K562 (cell line): ENCODE data around the gene GYS1.
"Not testable (repeated sequence)": the region's sequence is repeated elsewhere in the genome, so short reads cannot be mapped to it uniquely, and the experiment has no call there.

Experiments used
- CCNT2 ChIP-seq: IDR thresholded peaks from 2 replicates; pipeline ENCODE4 v1.6.1; 2011; ENCODE audit warnings: borderline replicate concordance, low read depth, mild to moderate bottlenecking, moderate library complexity, mixed read lengths, low read length; ENCODE audit not compliant: insufficient read length; ENCODE audit errors: extremely low read depth
- EGR1 ChIP-seq: fragments of 450-650 bp; conservative IDR thresholded peaks from 2 replicates; pipeline ENCODE4 v1.6.1; 2017; ENCODE audit warnings: mild to moderate bottlenecking
- KDM5B ChIP-seq: fragments of 200-600 bp; sonication (generic); IDR thresholded peaks from 2 replicates; pipeline ENCODE4 v1.6.1; 2012; ENCODE audit warnings: low read depth, mild to moderate bottlenecking, moderate library complexity, low read length, control low read depth, inconsistent platforms; ENCODE audit not compliant: insufficient replicate concordance
- POLR2AphosphoS5 ChIP-seq: IDR thresholded peaks from 2 replicates; pipeline ENCODE4 v1.6.1; 2011; ENCODE audit warnings: mild to moderate bottlenecking, low read depth, low read length, moderate library complexity; ENCODE audit not compliant: control insufficient read depth, insufficient read depth
- SRF ChIP-seq, 2 experiments: fragments of 250-450, 450-650 bp in 1 of 2; sonication (Bioruptor Pico) in 1 of 2; sonication (generic) in 1 of 2; formaldehyde crosslinking; IDR thresholded peaks; 2 replicates each; pipeline versions ENCODE4 v1.5.0 to v1.5.1; 2020 to 2022; ENCODE audit warnings: mild to moderate bottlenecking in 1 of 2, missing genetic modification reagents in 1 of 2
- TCF7L2 ChIP-seq: fragments of 150-350 bp; IDR thresholded peaks from 2 replicates; pipeline ENCODE4 v1.6.1; 2016; ENCODE audit warnings: low read depth, mild to moderate bottlenecking, low read length, moderate library complexity
- ZFP36 ChIP-seq: fragments of 150-350 bp; IDR thresholded peaks from 2 replicates; pipeline ENCODE4 v1.6.1; 2018; ENCODE audit warnings: low read length, low read depth; ENCODE audit not compliant: partially characterized antibody
- TF ChIP-seq, protein P1 (sequence below), 2 experiments: fragments of 450-650 bp in 1 of 2; sonication (generic) in 1 of 2; formaldehyde crosslinking; conservative IDR thresholded peaks; 2 replicates each; pipeline versions ENCODE4 v1.4.0 to v1.8.1; 2020 to 2022; ENCODE audit warnings: mild to moderate bottlenecking in 1 of 2, missing genetic modification reagents in 1 of 2
- TF ChIP-seq, protein P2 (sequence below): fragments of 250-450 bp; sonication (Bioruptor Pico); IDR thresholded peaks from 2 replicates; pipeline ENCODE4 v1.5.1; 2021; ENCODE audit warnings: mild to moderate bottlenecking
- TF ChIP-seq, protein P3 (sequence below): sonication (generic); formaldehyde crosslinking; IDR thresholded peaks from 2 replicates; pipeline ENCODE4 v1.9.0; 2022; ENCODE audit warnings: mild to moderate bottlenecking, missing genetic modification reagents
- TF ChIP-seq, protein P4 (sequence below): sonication (generic); formaldehyde crosslinking; IDR thresholded peaks from 2 replicates; pipeline ENCODE4 v1.8.0; 2022; ENCODE audit warnings: mild to moderate bottlenecking, missing genetic modification reagents, borderline replicate concordance
- TF ChIP-seq, protein P5 (sequence below): fragments of 450-650 bp; formaldehyde crosslinking; IDR thresholded peaks from 2 replicates; pipeline ENCODE4 v1.4.0; 2022; ENCODE audit warnings: missing genetic modification characterization

DNA sequence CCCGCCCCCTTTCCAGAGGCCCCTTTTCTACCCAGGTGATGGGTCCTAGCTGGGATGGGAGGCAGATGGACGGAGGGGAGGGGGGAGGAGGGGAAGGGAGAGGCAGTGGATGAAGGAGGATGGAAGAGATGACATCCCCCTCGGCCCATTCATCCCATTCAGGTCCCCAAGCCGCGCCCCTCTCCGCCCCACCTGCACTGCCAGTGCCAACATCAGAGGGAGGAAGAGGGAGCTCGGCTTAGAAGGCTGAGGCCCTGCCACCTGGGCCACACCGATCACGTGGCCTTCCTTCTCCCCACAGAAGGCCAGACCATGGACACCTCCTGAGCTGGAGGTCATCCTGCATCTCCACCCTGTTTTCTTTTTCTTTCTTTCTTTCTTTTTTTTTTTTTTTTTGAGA is 35.6 kb upstream of the GYS1 start:
- TF ChIP-seq, protein P1, sequence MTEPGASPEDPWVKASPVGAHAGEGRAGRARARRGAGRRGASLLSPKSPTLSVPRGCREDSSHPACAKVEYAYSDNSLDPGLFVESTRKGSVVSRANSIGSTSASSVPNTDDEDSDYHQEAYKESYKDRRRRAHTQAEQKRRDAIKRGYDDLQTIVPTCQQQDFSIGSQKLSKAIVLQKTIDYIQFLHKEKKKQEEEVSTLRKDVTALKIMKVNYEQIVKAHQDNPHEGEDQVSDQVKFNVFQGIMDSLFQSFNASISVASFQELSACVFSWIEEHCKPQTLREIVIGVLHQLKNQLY (CRISPR knock-in tag; conservative IDR thresholded peaks at IDR 0.05) = not testable (repeated sequence)
- TF ChIP-seq, protein P2, sequence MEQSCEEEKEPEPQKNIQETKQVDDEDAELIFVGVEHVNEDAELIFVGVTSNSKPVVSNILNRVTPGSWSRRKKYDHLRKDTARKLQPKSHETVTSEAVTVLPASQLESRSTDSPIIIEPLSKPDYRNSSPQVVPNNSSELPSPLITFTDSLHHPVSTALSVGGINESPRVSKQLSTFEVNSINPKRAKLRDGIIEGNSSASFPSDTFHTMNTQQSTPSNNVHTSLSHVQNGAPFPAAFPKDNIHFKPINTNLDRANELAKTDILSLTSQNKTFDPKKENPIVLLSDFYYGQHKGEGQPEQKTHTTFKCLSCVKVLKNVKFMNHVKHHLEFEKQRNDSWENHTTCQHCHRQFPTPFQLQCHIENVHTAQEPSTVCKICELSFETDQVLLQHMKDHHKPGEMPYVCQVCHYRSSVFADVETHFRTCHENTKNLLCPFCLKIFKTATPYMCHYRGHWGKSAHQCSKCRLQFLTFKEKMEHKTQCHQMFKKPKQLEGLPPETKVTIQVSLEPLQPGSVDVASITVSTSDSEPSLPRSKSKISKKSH (CRISPR knock-in tag) = not testable (repeated sequence)
- not testable (repeated sequence) for TF ChIP-seq SRF (CRISPR knock-in tag; IDR thresholded peaks at IDR 0.05); KDM5B; EGR1; TCF7L2; POLR2AphosphoS5; CCNT2; ZFP36
- TF ChIP-seq, protein P3, sequence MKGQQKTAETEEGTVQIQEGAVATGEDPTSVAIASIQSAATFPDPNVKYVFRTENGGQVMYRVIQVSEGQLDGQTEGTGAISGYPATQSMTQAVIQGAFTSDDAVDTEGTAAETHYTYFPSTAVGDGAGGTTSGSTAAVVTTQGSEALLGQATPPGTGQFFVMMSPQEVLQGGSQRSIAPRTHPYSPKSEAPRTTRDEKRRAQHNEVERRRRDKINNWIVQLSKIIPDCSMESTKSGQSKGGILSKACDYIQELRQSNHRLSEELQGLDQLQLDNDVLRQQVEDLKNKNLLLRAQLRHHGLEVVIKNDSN = not testable (repeated sequence)
- TF ChIP-seq, protein P4, sequence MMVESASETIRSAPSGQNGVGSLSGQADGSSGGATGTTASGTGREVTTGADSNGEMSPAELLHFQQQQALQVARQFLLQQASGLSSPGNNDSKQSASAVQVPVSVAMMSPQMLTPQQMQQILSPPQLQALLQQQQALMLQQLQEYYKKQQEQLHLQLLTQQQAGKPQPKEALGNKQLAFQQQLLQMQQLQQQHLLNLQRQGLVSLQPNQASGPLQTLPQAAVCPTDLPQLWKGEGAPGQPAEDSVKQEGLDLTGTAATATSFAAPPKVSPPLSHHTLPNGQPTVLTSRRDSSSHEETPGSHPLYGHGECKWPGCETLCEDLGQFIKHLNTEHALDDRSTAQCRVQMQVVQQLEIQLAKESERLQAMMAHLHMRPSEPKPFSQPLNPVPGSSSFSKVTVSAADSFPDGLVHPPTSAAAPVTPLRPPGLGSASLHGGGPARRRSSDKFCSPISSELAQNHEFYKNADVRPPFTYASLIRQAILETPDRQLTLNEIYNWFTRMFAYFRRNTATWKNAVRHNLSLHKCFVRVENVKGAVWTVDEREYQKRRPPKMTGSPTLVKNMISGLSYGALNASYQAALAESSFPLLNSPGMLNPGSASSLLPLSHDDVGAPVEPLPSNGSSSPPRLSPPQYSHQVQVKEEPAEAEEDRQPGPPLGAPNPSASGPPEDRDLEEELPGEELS (CRISPR knock-in tag) = not testable (repeated sequence)
- TF ChIP-seq, protein P5, sequence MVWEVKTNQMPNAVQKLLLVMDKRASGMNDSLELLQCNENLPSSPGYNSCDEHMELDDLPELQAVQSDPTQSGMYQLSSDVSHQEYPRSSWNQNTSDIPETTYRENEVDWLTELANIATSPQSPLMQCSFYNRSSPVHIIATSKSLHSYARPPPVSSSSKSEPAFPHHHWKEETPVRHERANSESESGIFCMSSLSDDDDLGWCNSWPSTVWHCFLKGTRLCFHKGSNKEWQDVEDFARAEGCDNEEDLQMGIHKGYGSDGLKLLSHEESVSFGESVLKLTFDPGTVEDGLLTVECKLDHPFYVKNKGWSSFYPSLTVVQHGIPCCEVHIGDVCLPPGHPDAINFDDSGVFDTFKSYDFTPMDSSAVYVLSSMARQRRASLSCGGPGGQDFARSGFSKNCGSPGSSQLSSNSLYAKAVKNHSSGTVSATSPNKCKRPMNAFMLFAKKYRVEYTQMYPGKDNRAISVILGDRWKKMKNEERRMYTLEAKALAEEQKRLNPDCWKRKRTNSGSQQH (CRISPR knock-in tag) = not testable (repeated sequence)
